IMR-90 (cell line): ENCODE results near the gene SOX1. TPM values are rescaled to one million over a fixed set of nuclear protein-coding genes. Genes with fewer than 3 reads are reported as not detected.

Experiments used
- ATAC-seq: fragments of 200-7000 bp; cut with Tn5 transposase; 2 replicates; pipeline ENCODE4 v1.9.1; 2020; ENCODE audit warnings: low read depth, mild to moderate bottlenecking, moderate library complexity
- BruUV-seq: library from RNA; stranded (reverse); fragments of 400-500 nt; replicated peaks from 2 replicates; lab custom pipeline; 2021; lab: Mats Ljungman, UMichigan
- CTCF ChIA-PET: fragments of 300-600 bp; formaldehyde crosslinking; extraction: SDS; loops from one replicate; lab custom pipeline; 2021; ENCODE audit warnings: antibody characterized with exemption; lab: Yijun Ruan, JAX
- POLR2A ChIA-PET: fragments of 300-600 bp; sonication (Branson Sonifier 250); formaldehyde crosslinking; loops from one replicate; lab custom pipeline; 2022; ENCODE audit warnings: antibody characterized with exemption; ENCODE audit not compliant: unreplicated experiment; lab: Charles Lee
- DNase-seq: peaks from one replicate; pipeline ENCODE4 v3.0.0; 2013
- H2AFZ ChIP-seq: replicated peaks from 2 replicates; pipeline ENCODE3; 2013; ENCODE audit warnings: low read length, mild to moderate bottlenecking; ENCODE audit not compliant: poor library complexity
- H2AK5ac ChIP-seq: 2 replicates; pipeline ENCODE4 v1.6.1; 2013; ENCODE audit warnings: low read depth, low read length, inconsistent platforms
- H2AK9ac ChIP-seq: replicated peaks from 2 replicates; pipeline ENCODE3; 2013; ENCODE audit warnings: mild to moderate bottlenecking, low read depth, low read length, moderate library complexity; ENCODE audit not compliant: poor library complexity
- H2BK120ac ChIP-seq: 2 replicates; pipeline ENCODE4 v1.6.1; 2013; ENCODE audit warnings: low read depth, low read length, inconsistent platforms
- H2BK15ac ChIP-seq: 3 replicates; pipeline ENCODE4 v1.6.1; 2013; ENCODE audit warnings: low read depth, low read length, inconsistent platforms
- H2BK20ac ChIP-seq: 2 replicates; pipeline ENCODE4 v1.6.1; 2013; ENCODE audit warnings: low read depth, mild to moderate bottlenecking, inconsistent platforms, low read length, moderate library complexity
- H2BK5ac ChIP-seq: 2 replicates; pipeline ENCODE4 v1.6.1; 2013; ENCODE audit warnings: mild to moderate bottlenecking, low read depth, low read length, inconsistent platforms; ENCODE audit not compliant: poor library complexity, severe bottlenecking
- H3K14ac ChIP-seq: replicated peaks from 2 replicates; pipeline ENCODE4 v1.6.1; 2013; ENCODE audit warnings: low read depth, low read length, inconsistent platforms
- H3K18ac ChIP-seq: 2 replicates; pipeline ENCODE4 v1.6.1; 2013; ENCODE audit warnings: low read depth, low read length, control low read depth
- H3K23ac ChIP-seq: 2 replicates; pipeline ENCODE4 v1.6.1; 2013; ENCODE audit warnings: low read depth, low read length, inconsistent platforms
- H3K27ac ChIP-seq: 2 replicates; pipeline ENCODE4 v1.5.1; 2013; ENCODE audit warnings: mild to moderate bottlenecking, control low read depth, low read length; ENCODE audit not compliant: insufficient read depth
- H3K27me3 ChIP-seq: 2 replicates; pipeline ENCODE4 v1.6.1; 2013; ENCODE audit warnings: low read length; ENCODE audit not compliant: control insufficient read depth, insufficient read depth
- H3K36me3 ChIP-seq: 2 replicates; pipeline ENCODE4 v1.6.1; 2013; ENCODE audit warnings: low read length, mixed read lengths; ENCODE audit not compliant: control insufficient read depth, insufficient read depth
- H3K4ac ChIP-seq: 2 replicates; pipeline ENCODE4 v1.6.1; 2013; ENCODE audit warnings: low read depth, low read length, inconsistent platforms
- H3K4me1 ChIP-seq: 2 replicates; pipeline ENCODE4 v1.6.1; 2013; ENCODE audit warnings: low read length, mixed read lengths; ENCODE audit not compliant: control insufficient read depth, insufficient read depth
- H3K4me2 ChIP-seq: 2 replicates; pipeline ENCODE4 v1.6.1; 2013; ENCODE audit warnings: low read depth, mild to moderate bottlenecking, control low read depth, low read length, moderate library complexity
- H3K4me3 ChIP-seq: 2 replicates; pipeline ENCODE4 v1.5.1; 2013; ENCODE audit warnings: low read depth, mild to moderate bottlenecking, control low read depth, low read length, moderate library complexity; ENCODE audit not compliant: insufficient read depth
- H3K56ac ChIP-seq: 2 replicates; pipeline ENCODE4 v1.6.1; 2013; ENCODE audit warnings: low read length, inconsistent platforms; ENCODE audit not compliant: insufficient read depth; ENCODE audit errors: extremely low read depth
- H3K79me1 ChIP-seq, 2 experiments: 2 replicates each; pipeline ENCODE4 v1.6.1; 2013; ENCODE audit warnings: low read length in 2 of 2, inconsistent platforms in 1 of 2, low read depth in 1 of 2
- H3K9ac ChIP-seq: 2 replicates; pipeline ENCODE4 v1.6.1; 2013; ENCODE audit warnings: low read depth, low read length, control low read depth
- H3K9me1 ChIP-seq: 2 replicates; pipeline ENCODE4 v1.6.1; 2013; ENCODE audit warnings: low read length, inconsistent platforms; ENCODE audit not compliant: insufficient read depth
- H3K9me3 ChIP-seq: 2 replicates; pipeline ENCODE4 v1.6.1; 2013; ENCODE audit warnings: low read length; ENCODE audit not compliant: control insufficient read depth, insufficient read depth
- H4K20me1 ChIP-seq: 2 replicates; pipeline ENCODE4 v1.6.1; 2013; ENCODE audit warnings: low read length, inconsistent platforms; ENCODE audit not compliant: insufficient read depth
- H4K5ac ChIP-seq: 2 replicates; pipeline ENCODE4 v1.6.1; 2013; ENCODE audit warnings: mild to moderate bottlenecking, low read depth, low read length, control low read depth
- H4K8ac ChIP-seq, 2 experiments: 2 replicates each; pipeline ENCODE4 v1.6.1; 2013; ENCODE audit warnings: low read depth in 2 of 2, low read length in 2 of 2, control low read depth in 1 of 2, inconsistent platforms in 1 of 2
- H4K91ac ChIP-seq: 2 replicates; pipeline ENCODE4 v1.6.1; 2013; ENCODE audit warnings: low read depth, low read length, inconsistent platforms; ENCODE audit not compliant: insufficient read depth
- BHLHE40 ChIP-seq: fragments of 150-350 bp; IDR thresholded peaks from 2 replicates; pipeline ENCODE4 v1.6.1; 2016; ENCODE audit warnings: mild to moderate bottlenecking, low read depth, low read length
- CEBPB ChIP-seq: IDR thresholded peaks from 2 replicates; pipeline ENCODE4 v1.6.1; 2012; ENCODE audit warnings: low read depth, low read length, improper control_type of control experiment
- CHD1 ChIP-seq: IDR thresholded peaks from 2 replicates; pipeline ENCODE4 v1.6.1; 2012; ENCODE audit warnings: low read depth, low read length, improper control_type of control experiment
- FOS ChIP-seq: fragments of 150-350 bp; IDR thresholded peaks from 2 replicates; pipeline ENCODE4 v1.6.1; 2016; ENCODE audit warnings: low read depth, low read length
- MAFK ChIP-seq: IDR thresholded peaks from 2 replicates; pipeline ENCODE4 v1.6.1; 2012; ENCODE audit warnings: low read depth, low read length, improper control_type of control experiment
- MAZ ChIP-seq: IDR thresholded peaks from 2 replicates; pipeline ENCODE4 v1.6.1; 2012; ENCODE audit warnings: low read depth, mild to moderate bottlenecking, low read length, improper control_type of control experiment, moderate library complexity, borderline replicate concordance
- MXI1 ChIP-seq: IDR thresholded peaks from 2 replicates; pipeline ENCODE4 v1.6.1; 2012; ENCODE audit warnings: low read depth, mild to moderate bottlenecking, low read length, moderate library complexity, borderline replicate concordance
- NFE2L2 ChIP-seq: fragments of 150-350 bp; IDR thresholded peaks from 2 replicates; pipeline ENCODE4 v1.6.1; 2016; ENCODE audit warnings: low read depth, mild to moderate bottlenecking, low read length
- POLR2A ChIP-seq: IDR thresholded peaks from 2 replicates; pipeline ENCODE4 v1.6.1; 2012; ENCODE audit warnings: mild to moderate bottlenecking, low read depth, low read length
- RAD21 ChIP-seq: IDR thresholded peaks from 2 replicates; pipeline ENCODE4 v1.6.1; 2012; ENCODE audit warnings: low read length, improper control_type of control experiment
- RCOR1 ChIP-seq: IDR thresholded peaks from 2 replicates; pipeline ENCODE4 v1.6.1; 2012; ENCODE audit warnings: mild to moderate bottlenecking, low read length, improper control_type of control experiment; ENCODE audit not compliant: insufficient replicate concordance
- RFX5 ChIP-seq: IDR thresholded peaks from 2 replicates; pipeline ENCODE4 v1.8.0; 2012; ENCODE audit warnings: low read depth, mild to moderate bottlenecking, low read length, moderate library complexity
- SMC3 ChIP-seq: fragments of 150-350 bp; IDR thresholded peaks from 2 replicates; pipeline ENCODE4 v1.6.1; 2016; ENCODE audit warnings: low read depth, mild to moderate bottlenecking, antibody characterized with exemption, low read length, moderate library complexity
- WGBS, 2 experiments: methylation state at CpG; one replicate each; pipeline versions ENCODE4 v1.1.5 to v1.1.7; 2013; ENCODE audit warnings: missing lambda C conversion rate in 2 of 2; ENCODE audit not compliant: insufficient read length in 1 of 2; ENCODE audit errors: extremely low coverage in 2 of 2; 5-methylcytosine and 5-hydroxymethylcytosine counted together
- dilution Hi-C: fragments of 300-500 bp; cut with HindIII; formaldehyde crosslinking; loops from one replicate; pipeline ENCODE4 v1.14.3; 2018; ENCODE audit warnings: low sequenced_read_pairs; ENCODE audit not compliant: unreplicated experiment
- in situ Hi-C: fragments of 300-500 bp; cut with MboI; formaldehyde crosslinking; loops from 3 replicates; pipeline ENCODE4 v1.14.3; 2019; ENCODE audit warnings: low sequenced_read_pairs, inconsistent platforms, mixed read lengths
- intact Hi-C: fragments of 100-400 bp; cut with micrococcal nuclease; formaldehyde crosslinking; loops from 2 replicates; pipeline ENCODE4 v1.10.0; 2022
- polyA plus RNA-seq, 3 experiments: library from polyadenylated mRNA; depleted of rRNA; stranded (reverse); fragments of >200 nt; gene quantifications; 2 replicates each; pipeline ENCODE4 v1.2.3, GENCODE V29; 2012; ENCODE audit warnings: low replicate concordance in 1 of 3
- total RNA-seq: library from RNA; depleted of rRNA; stranded (reverse); fragments of >200 nt; gene quantifications from 2 replicates; pipeline ENCODE4 v1.2.3, GENCODE V29; 2012
- TF ChIP-seq, protein P1 (sequence below): conservative IDR thresholded peaks from 2 replicates; pipeline ENCODE4 v1.5.1; 2012; ENCODE audit warnings: mild to moderate bottlenecking, low read depth, low read length, improper control_type of control experiment
- TF ChIP-seq, protein P2 (sequence below): fragments of 150-350 bp; IDR thresholded peaks from 2 replicates; pipeline ENCODE4 v1.6.1; 2016; ENCODE audit warnings: low read depth, mild to moderate bottlenecking, low read length, moderate library complexity, borderline replicate concordance

Gene SOX1
- total and polyA plus RNA-seq, 2 of the 4 experiments (the other 2 are of a cell fraction) = not detected

DNA sequence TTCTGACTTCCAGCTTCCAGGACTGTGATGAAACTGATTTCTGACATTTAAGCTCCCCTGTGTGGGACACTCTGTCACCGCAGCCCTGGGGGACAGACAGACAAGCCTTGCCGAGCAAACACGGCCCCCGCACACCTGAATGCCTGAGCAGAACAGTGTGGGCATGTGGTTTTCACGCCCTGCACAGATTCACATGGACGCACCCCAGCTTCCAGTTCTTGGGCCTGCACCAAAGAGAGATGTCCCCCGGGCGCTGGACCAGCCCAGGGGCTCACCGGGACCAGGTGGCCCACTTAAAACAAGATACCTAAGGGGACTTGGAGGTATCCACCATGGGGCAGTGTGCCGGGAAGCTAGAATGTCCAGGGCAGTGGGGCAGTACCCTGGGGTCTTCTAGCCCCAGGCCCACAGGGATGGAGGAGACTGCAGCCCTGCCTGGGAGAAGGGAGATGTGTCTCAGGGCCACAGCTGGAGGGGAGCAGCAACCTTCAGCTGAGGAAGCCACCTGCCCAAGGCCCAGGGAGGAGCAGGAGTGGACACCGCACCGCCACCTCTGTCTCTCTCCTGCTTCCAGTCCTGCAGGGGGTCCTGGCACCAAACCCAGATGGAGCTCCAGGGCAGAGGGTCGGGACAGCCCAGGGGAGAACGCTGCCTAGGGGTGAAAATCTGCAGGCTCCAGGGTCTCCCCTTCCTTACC lies 50.5 kb downstream of the SOX1 start:
- POLR2A ChIA-PET = no interaction called here
- Histone ChIP-seq H2AK5ac (no peak overlapping the region), H3K9me1 (no peaks in the 10 kb centered on the region), H4K91ac (no peak overlapping the region), H3K4ac (no peak overlapping the region), H3K9ac (no peak overlapping the region), H3K36me3 (no peaks in the 10 kb centered on the region), H3K14ac (no peak overlapping the region), H3K23ac (no peak overlapping the region), H2BK20ac (no peak overlapping the region), H2BK5ac (no peak overlapping the region), H2AK9ac (no peak overlapping the region), H2AFZ (no peak overlapping the region), H4K5ac (no peak overlapping the region), H3K79me1 (no peaks in the 10 kb centered on the region), H2BK15ac (no peak overlapping the region), H3K4me2 (no peak overlapping the region), H3K9me3 (peaks cover 52% of the 10 kb centered on the region), H3K27me3 (no peaks in the 10 kb centered on the region), H2BK120ac (no peak overlapping the region), H3K18ac (no peak overlapping the region), H3K56ac (no peak overlapping the region), H3K4me3 (no peak overlapping the region), H4K8ac (no peak overlapping the region), H4K20me1 (no peaks in the 10 kb centered on the region), H3K27ac (no peak overlapping the region), H3K4me1 (no peaks in the 10 kb centered on the region)
- dilution Hi-C loops (no loop called here), in situ Hi-C loops (no loop called here), intact Hi-C loops (no loop called here)
- no peak for ATAC-seq
- CTCF ChIA-PET = no interaction called here
- BruUV-seq = no TSS peak
- 52% methylated on average over 6 of the region's 14 CpGs; no CpG with 5 or more reads in 1 of the 2 experiments for WGBS, 2 experiments
- no peak for DNase-seq
- TF ChIP-seq RCOR1 (no peak), MXI1 (no peak), FOS (no peak), SMC3 (no peak), MAFK (no peak), NFE2L2 (no peak), MAZ (no peak), BHLHE40 (no peak), POLR2A (no peak), RFX5 (no peak), RAD21 (no peak), CHD1 (no peak), CEBPB (no peak)
- TF ChIP-seq, protein P1, sequence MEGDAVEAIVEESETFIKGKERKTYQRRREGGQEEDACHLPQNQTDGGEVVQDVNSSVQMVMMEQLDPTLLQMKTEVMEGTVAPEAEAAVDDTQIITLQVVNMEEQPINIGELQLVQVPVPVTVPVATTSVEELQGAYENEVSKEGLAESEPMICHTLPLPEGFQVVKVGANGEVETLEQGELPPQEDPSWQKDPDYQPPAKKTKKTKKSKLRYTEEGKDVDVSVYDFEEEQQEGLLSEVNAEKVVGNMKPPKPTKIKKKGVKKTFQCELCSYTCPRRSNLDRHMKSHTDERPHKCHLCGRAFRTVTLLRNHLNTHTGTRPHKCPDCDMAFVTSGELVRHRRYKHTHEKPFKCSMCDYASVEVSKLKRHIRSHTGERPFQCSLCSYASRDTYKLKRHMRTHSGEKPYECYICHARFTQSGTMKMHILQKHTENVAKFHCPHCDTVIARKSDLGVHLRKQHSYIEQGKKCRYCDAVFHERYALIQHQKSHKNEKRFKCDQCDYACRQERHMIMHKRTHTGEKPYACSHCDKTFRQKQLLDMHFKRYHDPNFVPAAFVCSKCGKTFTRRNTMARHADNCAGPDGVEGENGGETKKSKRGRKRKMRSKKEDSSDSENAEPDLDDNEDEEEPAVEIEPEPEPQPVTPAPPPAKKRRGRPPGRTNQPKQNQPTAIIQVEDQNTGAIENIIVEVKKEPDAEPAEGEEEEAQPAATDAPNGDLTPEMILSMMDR = no peak
- TF ChIP-seq, protein P2, sequence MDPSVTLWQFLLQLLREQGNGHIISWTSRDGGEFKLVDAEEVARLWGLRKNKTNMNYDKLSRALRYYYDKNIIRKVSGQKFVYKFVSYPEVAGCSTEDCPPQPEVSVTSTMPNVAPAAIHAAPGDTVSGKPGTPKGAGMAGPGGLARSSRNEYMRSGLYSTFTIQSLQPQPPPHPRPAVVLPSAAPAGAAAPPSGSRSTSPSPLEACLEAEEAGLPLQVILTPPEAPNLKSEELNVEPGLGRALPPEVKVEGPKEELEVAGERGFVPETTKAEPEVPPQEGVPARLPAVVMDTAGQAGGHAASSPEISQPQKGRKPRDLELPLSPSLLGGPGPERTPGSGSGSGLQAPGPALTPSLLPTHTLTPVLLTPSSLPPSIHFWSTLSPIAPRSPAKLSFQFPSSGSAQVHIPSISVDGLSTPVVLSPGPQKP = no peak
